GM18502 (cell line): ENCODE data around the gene PPP1R12C.

Source experiments
- ATAC-seq: cut with Tn5 transposase; IDR thresholded peaks from one replicate; pipeline ENCODE4 v1.9.1; 2021; ENCODE audit warnings: mild to moderate bottlenecking; ENCODE audit not compliant: unreplicated experiment, poor library complexity

The PPP1R12C gene

GRCh38 chr19:55147545-55148251 lies 30.3 kb upstream of the PPP1R12C start:
- ATAC-seq = no peak

DNA sequence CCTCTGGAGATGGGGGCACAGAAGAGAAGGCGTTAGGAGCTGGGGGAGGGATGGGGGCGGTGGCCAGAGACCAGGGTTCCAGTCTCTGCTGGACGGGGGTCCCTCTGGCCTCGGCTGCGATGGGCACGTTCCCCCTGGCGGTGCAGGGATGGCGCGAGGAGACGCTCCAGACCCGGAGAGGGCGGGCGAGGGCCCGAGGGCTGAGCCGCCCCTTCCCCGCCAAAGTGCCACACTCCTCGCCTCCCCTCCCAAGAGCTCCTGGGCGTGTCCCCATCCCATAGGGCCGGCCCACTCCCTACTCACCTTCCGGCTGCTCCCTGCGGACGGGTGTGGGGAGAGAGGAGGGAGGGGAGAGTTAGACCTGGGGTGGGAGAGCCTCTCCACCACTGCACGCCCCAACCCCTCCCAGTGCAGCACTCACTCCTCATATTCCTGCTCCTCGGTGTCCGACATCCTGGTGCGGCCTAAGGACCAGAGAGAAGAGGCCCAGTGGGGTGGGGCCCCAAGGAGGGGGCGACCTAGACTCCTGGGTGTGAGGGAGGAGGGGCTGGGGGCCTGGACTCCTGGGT lies 29.4 kb upstream of the PPP1R12C start:
- ATAC-seq = no peak

- ATAC-seq = no peak
These were observed 28.8 kb upstream of the PPP1R12C start for GRCh38 chr19:55146078-55146704.

DNA sequence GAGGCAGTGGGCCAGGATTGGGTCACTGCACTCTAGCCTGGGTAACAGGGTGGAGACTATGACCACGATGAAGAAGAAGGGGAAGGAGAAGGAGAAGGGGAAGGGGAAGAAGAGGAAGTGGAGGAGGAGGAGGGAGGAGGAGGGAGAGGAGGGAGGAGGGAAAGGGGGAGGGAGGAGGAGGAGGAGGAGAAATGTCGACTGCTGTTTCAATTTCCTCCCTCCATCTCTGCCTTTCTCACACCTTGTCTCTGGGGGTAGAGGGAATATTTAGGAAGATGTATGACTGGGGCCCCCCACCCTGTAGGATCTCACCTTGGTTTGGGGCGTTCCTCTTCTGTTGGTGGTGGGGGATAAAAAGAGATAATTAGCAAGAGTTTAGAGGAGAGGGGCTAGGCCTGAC lies 27.8 kb upstream of the PPP1R12C start:
- ATAC-seq = no peak

GRCh38 chr19:55141696-55142095 lies 24.3 kb upstream of the PPP1R12C start:
- no peak for ATAC-seq

- no peak for ATAC-seq
These were observed 20.5 kb upstream of the PPP1R12C start for GRCh38 chr19:55137915-55138314.

DNA sequence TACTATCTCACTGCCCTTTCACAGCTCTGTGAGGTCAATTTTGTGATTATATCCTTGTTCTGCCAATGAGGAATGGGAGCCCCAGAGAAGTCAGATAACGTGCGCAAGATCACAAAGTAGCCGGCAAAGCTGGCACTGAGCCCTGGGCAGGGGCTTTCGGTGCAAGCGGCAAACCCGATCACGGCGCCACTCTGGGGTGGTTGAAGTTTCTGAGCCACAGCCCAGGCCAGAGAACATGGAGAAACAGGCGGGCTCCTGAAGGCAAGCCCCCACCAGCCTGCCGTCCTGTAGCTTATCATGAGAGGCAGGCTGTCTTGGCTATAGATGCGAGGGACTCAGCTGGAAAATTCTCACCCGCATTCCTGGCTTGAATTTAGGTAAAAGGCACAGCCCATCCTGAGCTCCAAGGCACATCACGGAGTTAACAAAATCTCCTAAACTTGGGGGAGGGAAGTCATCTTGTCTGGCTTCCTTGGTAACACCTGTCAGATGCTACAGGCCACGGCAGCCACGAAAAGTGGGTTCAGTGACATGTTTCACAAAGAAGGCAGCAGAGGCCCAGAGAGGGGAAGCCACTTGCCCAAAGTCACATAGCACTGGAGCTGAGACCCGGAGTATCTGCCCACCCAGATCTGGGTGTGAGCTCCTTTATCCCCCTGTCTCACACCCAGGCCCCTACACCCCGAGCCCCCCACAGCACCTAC lies 19.1 kb upstream of the PPP1R12C start:
- ATAC-seq = no peak

DNA sequence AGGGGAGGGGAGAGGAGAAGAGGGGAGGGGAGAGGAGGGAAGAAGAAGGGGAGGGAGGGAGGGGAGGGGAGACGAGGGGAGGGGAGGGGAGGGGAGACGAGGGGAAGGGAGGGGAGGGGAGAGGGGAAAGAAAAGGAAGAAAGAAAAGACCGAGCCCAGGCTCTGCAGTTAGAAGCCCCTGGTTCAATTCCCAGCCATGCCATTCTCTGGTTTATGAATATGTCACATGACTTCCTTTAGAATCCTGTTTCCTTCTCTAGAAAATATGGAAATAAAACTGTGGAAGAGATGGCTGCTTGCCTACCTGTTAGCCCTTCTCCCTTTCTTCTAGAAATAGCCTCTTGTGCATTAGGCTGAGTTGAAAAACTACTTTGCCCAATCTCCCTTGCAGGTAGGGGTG lies 17.3 kb upstream of the PPP1R12C start:
- ATAC-seq = no peak

GRCh38 chr19:55133639-55134444 lies 16.4 kb upstream of the PPP1R12C start:
- ATAC-seq = no peak

GRCh38 chr19:55132453-55133129 lies 15.2 kb upstream of the PPP1R12C start:
- ATAC-seq = no peak

DNA sequence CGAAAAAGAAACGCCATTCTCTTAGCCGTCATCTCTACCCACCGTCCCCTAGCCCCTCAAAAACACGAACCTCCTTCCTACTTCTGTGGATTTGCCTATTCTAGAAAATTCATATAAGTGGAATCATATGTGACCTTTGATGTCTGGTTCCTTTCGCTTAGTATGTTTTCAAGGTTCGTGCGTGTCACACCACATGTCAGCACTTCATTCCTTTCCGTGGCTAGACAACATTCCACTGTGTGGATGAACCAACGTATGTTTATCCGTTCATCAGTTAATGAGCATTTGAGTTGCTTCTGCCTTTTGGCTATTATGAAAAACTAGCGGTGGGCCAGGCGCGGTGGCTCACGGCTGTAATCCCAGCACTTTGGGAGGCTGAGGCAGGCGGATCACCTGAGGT lies 14.0 kb upstream of the PPP1R12C start:
- no peak for ATAC-seq

DNA sequence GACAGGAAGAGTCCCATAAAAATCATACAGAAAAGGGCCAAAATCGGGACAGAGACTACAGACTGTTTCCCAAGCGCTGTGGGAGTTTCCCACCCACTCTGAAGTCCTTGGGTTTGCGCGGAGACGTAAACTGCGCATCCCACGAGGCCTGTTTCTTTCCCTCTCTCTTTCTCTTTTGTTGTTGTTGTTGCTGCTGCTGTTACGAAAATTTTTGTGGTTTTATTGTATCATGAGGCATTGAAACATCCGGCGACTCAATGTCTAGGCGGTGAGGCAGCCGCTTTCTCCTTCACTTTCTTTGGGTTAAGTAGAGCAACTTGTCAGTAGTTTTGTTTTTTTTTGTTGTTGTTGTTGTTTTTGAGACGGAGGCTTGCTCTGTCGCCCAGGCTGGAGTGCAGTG lies 1.6 kb upstream of the PPP1R12C start:
- no peak for ATAC-seq

GRCh38 chr19:55118401-55118991 lies 1.1 kb upstream of the PPP1R12C start:
- no peak for ATAC-seq

DNA sequence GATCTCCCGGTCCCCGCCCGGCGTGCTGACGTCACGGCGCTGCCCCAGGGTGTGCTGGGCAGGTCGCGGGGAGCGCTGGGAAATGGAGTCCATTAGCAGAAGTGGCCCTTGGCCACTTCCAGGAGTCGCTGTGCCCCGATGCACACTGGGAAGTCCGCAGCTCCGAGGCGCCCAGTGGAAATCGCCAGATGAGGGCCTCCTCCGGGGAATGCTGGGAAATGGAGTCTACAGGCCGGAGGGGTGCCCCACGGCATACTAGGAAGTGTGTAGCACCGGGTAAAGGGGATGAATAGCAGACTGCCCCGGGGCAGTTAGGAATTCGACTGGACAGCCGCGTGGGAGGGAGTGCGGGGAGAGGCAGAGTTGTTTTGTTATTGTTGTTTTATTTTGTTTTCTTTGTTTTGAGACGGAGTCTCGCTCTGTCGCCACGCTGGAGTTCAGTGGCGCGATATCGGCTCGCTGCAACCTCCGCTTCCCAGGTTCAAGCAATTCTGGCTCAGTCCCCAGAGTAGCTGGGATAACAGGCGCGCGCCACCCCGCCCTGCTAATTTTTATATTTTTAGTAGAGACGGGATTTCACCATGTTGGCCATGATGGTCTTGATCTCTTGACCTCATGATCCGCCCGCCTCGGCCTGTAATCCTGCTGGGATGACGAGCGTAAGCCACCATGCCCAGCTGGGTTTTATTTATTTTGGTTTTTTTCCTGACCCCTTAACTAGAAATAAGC lies 390 bp upstream of the PPP1R12C start:
- ATAC-seq = peak; percentile 79

DNA sequence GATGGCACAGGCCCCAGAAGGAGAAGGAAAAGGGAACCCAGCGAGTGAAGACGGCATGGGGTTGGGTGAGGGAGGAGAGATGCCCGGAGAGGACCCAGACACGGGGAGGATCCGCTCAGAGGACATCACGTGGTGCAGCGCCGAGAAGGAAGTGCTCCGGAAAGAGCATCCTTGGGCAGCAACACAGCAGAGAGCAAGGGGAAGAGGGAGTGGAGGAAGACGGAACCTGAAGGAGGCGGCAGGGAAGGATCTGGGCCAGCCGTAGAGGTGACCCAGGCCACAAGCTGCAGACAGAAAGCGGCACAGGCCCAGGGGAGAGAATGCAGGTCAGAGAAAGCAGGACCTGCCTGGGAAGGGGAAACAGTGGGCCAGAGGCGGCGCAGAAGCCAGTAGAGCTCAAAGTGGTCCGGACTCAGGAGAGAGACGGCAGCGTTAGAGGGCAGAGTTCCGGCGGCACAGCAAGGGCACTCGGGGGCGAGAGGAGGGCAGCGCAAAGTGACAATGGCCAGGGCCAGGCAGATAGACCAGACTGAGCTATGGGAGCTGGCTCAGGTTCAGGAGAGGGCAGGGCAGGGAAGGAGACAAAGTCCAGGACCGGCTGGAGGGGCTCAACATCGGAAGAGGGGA lies 1.1 kb downstream of the PPP1R12C start:
- ATAC-seq = no peak

DNA sequence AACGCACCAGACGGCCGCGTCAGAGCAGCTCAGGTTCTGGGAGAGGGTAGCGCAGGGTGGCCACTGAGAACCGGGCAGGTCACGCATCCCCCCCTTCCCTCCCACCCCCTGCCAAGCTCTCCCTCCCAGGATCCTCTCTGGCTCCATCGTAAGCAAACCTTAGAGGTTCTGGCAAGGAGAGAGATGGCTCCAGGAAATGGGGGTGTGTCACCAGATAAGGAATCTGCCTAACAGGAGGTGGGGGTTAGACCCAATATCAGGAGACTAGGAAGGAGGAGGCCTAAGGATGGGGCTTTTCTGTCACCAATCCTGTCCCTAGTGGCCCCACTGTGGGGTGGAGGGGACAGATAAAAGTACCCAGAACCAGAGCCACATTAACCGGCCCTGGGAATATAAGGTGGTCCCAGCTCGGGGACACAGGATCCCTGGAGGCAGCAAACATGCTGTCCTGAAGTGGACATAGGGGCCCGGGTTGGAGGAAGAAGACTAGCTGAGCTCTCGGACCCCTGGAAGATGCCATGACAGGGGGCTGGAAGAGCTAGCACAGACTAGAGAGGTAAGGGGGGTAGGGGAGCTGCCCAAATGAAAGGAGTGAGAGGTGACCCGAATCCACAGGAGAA lies 1.9 kb downstream of the PPP1R12C start:
- ATAC-seq = no peak

- ATAC-seq = no peak
These were observed 2.8 kb downstream of the PPP1R12C start for GRCh38 chr19:55114566-55115145.
